ENCODE measurements around the gene CAPSL.

Gene CAPSL

GRCh38 chr5:35921930-35922329 is 16.5 kb downstream of the CAPSL start:
- DNase-seq = no peak
- peaks cover 79% of the 10 kb centered on the region for H3K27me3 ChIP-seq (ENCODE audit: insufficient read depth, low read depth, severe bottlenecking)
- no peak overlapping the region for H3K4me3 ChIP-seq (ENCODE audit: low read depth, low read length)
- H3K9me3 ChIP-seq (ENCODE audit: severe bottlenecking) = no peaks in the 10 kb centered on the region
- no peak overlapping the region for H3K27ac ChIP-seq
- no peaks in the 10 kb centered on the region for H3K36me3 ChIP-seq
- TF ChIP-seq, protein P1, sequence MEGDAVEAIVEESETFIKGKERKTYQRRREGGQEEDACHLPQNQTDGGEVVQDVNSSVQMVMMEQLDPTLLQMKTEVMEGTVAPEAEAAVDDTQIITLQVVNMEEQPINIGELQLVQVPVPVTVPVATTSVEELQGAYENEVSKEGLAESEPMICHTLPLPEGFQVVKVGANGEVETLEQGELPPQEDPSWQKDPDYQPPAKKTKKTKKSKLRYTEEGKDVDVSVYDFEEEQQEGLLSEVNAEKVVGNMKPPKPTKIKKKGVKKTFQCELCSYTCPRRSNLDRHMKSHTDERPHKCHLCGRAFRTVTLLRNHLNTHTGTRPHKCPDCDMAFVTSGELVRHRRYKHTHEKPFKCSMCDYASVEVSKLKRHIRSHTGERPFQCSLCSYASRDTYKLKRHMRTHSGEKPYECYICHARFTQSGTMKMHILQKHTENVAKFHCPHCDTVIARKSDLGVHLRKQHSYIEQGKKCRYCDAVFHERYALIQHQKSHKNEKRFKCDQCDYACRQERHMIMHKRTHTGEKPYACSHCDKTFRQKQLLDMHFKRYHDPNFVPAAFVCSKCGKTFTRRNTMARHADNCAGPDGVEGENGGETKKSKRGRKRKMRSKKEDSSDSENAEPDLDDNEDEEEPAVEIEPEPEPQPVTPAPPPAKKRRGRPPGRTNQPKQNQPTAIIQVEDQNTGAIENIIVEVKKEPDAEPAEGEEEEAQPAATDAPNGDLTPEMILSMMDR (IDR thresholded peaks at IDR 0.05; ENCODE audit: low read depth, low read length) = no peak

GRCh38 chr5:35920890-35921289 is 17.5 kb downstream of the CAPSL start:
- no peak overlapping the region for H3K4me3 ChIP-seq (ENCODE audit: low read depth, low read length)
- no peaks in the 10 kb centered on the region for H3K9me3 ChIP-seq (ENCODE audit: severe bottlenecking)
- no peaks in the 10 kb centered on the region for H3K36me3 ChIP-seq
- DNase-seq = peak; percentile 26
- peaks cover 69% of the 10 kb centered on the region for H3K27me3 ChIP-seq (ENCODE audit: insufficient read depth, low read depth, severe bottlenecking)
- no peak overlapping the region for H3K27ac ChIP-seq
- TF ChIP-seq, protein P1 (IDR thresholded peaks at IDR 0.05; ENCODE audit: low read depth, low read length) = 0 out of 2 replicates have a peak, but pooled peaks have one; percentile 32

DNA sequence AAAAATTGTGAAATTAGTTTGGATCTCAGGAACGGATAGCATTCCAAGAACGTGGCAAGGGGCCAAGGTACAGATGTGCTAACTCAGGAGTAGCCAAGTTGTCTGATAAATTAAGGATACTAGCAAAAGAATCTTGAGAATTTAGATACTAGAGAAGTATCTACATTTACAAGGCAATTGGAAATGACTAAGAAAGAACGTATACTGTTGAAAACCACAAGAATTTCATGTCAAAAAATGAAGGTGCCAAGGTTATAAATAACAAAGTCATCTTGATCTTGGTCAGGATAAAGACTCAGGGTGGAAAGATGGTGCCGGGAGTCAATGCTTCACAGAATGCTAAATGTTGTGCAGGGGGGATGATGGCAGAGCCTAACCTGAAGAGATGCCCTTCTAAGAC is 19.2 kb downstream of the CAPSL start:
- peaks cover 52% of the 10 kb centered on the region for H3K27me3 ChIP-seq (ENCODE audit: insufficient read depth, low read depth, severe bottlenecking)
- no peak overlapping the region for H3K27ac ChIP-seq
- no peak overlapping the region for H3K4me3 ChIP-seq (ENCODE audit: low read depth, low read length)
- TF ChIP-seq, protein P1 (IDR thresholded peaks at IDR 0.05; ENCODE audit: low read depth, low read length) = no peak
- no peaks in the 10 kb centered on the region for H3K36me3 ChIP-seq
- no peaks in the 10 kb centered on the region for H3K9me3 ChIP-seq (ENCODE audit: severe bottlenecking)
- DNase-seq = no peak

- DNase-seq = no peak
- TF ChIP-seq, protein P1 (IDR thresholded peaks at IDR 0.05; ENCODE audit: low read depth, low read length) = no peak
- Histone ChIP-seq H3K27me3 (ENCODE audit: insufficient read depth, low read depth, severe bottlenecking) (peaks cover 59% of the 10 kb centered on the region), H3K27ac (no peak overlapping the region), H3K9me3 (ENCODE audit: severe bottlenecking) (peaks cover 8% of the 10 kb centered on the region), H3K36me3 (no peaks in the 10 kb centered on the region), H3K4me3 (ENCODE audit: low read depth, low read length) (no peak overlapping the region)
Observed at GRCh38 chr5:35908814-35909213, 29.6 kb downstream of the CAPSL start.

DNA sequence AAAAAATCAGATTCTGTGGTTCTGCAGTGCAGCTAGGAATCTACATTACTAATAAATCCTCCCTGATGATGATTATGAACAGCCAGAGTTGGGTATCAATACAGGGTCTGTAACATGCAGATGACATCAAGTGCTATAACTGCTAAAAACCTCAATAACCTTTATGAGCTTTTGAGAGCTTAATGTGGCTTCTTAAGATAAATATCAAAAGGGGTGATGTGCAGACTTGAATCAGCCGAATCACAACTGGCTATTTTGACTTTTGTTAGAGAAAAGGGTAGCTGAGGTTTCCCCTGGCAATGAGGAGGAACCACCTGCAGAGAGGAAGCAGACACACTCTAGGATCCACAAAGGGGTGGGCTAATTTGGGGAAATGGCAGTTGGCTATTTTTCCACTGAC is 30.2 kb downstream of the CAPSL start:
- TF ChIP-seq, protein P1 (IDR thresholded peaks at IDR 0.05; ENCODE audit: low read depth, low read length) = no peak
- no peak overlapping the region for H3K4me3 ChIP-seq (ENCODE audit: low read depth, low read length)
- H3K27ac ChIP-seq = no peak overlapping the region
- no peak for DNase-seq
- H3K9me3 ChIP-seq (ENCODE audit: severe bottlenecking) = peaks cover 11% of the 10 kb centered on the region
- H3K36me3 ChIP-seq = no peaks in the 10 kb centered on the region
- peaks cover 65% of the 10 kb centered on the region for H3K27me3 ChIP-seq (ENCODE audit: insufficient read depth, low read depth, severe bottlenecking)

GRCh38 chr5:35904443-35905132 is 33.8 kb downstream of the CAPSL start:
- H3K27me3 ChIP-seq (ENCODE audit: insufficient read depth, low read depth, severe bottlenecking) = peaks cover 87% of the 10 kb centered on the region
- H3K4me3 ChIP-seq (ENCODE audit: low read depth, low read length) = no peak overlapping the region
- no peak overlapping the region for H3K27ac ChIP-seq
- H3K9me3 ChIP-seq (ENCODE audit: severe bottlenecking) = peaks cover 10% of the 10 kb centered on the region
- H3K36me3 ChIP-seq = no peaks in the 10 kb centered on the region
- DNase-seq = no peak
- TF ChIP-seq, protein P1 (IDR thresholded peaks at IDR 0.05; ENCODE audit: low read depth, low read length) = no peak
